GM10248 (cell line): ENCODE measurements around the gene PDCD2.
A peak's percentile ranks its signal among the peaks of the same experiment; 100 is the strongest.

Experiments used
- CTCF ChIA-PET: fragments of 300-600 bp; sonication (Branson Sonifier 250); formaldehyde crosslinking; extraction: SDS; loops from one replicate; lab custom pipeline; 2021; ENCODE audit warnings: antibody characterized with exemption; lab: Yijun Ruan, JAX
- POLR2A ChIA-PET: fragments of 350-650 bp; sonication (Branson Sonifier 250); formaldehyde crosslinking; extraction: SDS; loops from one replicate; lab custom pipeline; 2020; ENCODE audit warnings: antibody characterized with exemption; lab: Yijun Ruan, JAX
- DNase-seq: peaks from one replicate; pipeline ENCODE4 v3.0.0; 2012; ENCODE audit errors: extremely low spot score
- CTCF ChIP-seq: IDR thresholded peaks from 2 replicates; pipeline ENCODE4 v1.5.1; 2012; ENCODE audit warnings: mild to moderate bottlenecking, low read depth; ENCODE audit errors: extremely low read depth, missing control alignments, control extremely low read depth

Gene PDCD2

DNA sequence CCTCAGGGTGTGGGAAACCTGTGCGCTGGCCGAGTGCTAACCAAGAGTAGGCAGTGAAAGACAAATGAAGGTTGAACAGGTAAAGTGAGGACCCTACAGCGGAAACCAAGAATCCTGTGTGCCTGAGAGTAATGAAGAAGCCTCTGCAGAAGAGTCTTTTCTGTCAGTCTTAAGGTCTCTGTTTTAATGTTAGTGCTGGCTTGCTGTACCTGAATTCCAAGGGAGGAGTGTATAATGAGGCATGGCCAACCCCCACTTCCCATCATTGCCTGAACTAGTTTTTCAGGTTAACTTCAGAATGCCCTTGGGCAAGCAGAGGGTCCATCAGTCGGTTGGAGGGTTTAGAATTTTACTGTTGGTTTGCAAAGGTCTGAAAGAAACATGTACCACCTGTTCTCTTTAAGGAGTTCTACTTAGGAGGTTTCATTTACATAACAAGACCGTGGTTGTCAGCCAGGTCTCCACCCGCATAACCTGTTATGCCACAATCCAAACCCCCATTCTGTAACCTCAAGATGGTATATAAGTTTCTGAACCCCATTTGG is 589 bp upstream of the PDCD2 start:
- ChIA-PET CTCF (interaction anchor here (1.1 to 1.7 kb wide), 3 partner anchors 11 to 20 kb away, joined by 5 to 10 read pairs (median 7); no protein-coding TSS in a partner anchor), POLR2A (no interaction called here)
- no peak for TF ChIP-seq CTCF
- DNase-seq: no peak

- ChIA-PET POLR2A (interaction anchor here (1.0 kb wide), 1 partner anchor 28 kb away, joined by 3 read pairs; no protein-coding TSS in a partner anchor), CTCF (interaction anchor here (0.8 to 1.7 kb wide), 7 partner anchors 10 to 793 kb away, joined by 3 to 10 read pairs (median 4); no protein-coding TSS in a partner anchor)
- peak; percentile 15 for DNase-seq
- no peak for TF ChIP-seq CTCF
Observed at GRCh38 chr6:170583756-170584180, 669 bp downstream of the PDCD2 start.

DNA sequence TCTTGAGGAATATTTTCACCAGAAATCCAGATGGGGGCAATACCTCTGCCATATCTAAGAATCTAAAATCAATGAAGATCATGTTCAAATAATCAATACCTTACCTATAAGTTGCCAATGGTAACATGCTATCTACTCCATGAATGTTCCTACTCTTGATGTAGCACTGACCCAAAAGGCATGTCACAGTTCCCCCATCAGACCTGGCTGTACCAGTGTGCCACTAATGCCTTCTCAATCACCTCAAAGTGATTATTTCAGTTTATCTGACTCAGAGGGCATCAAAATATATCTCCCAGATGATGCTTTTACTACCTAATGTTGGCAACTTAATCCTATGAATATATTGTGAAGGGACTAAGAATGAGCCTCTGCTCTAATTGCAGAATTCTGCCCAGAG is 5.5 kb downstream of the PDCD2 start:
- no peak for DNase-seq
- no peak for TF ChIP-seq CTCF
- POLR2A ChIA-PET: no interaction called here
- CTCF ChIA-PET: interaction anchor here (1.4 kb wide), 1 partner anchor 11 kb away, joined by 5 read pairs; no protein-coding TSS in a partner anchor

GRCh38 chr6:170575250-170575649 is 9.2 kb downstream of the PDCD2 start:
- no peak for DNase-seq
- CTCF ChIA-PET: interaction anchor here (0.8 to 2.9 kb wide), 6 partner anchors 9 to 58 kb away, joined by 3 to 10 read pairs (median 4); partner anchors contain the start of gene PDCD2

GRCh38 chr6:170572704-170573466 is 11.6 kb downstream of the PDCD2 start:
- ChIA-PET POLR2A (no interaction called here), CTCF (interaction anchor here (1.1 to 2.9 kb wide), 4 partner anchors 11 to 21 kb away, joined by 3 to 10 read pairs (median 4); partner anchors contain the start of gene PDCD2)
- no peak for TF ChIP-seq CTCF
- DNase-seq: no peak

More at GRCh38 chr6:170575250-170575649, 9.2 kb downstream of the PDCD2 start:
- TF ChIP-seq CTCF: peak; percentile 30
- POLR2A ChIA-PET: no interaction called here

GRCh38 chr6:170564936-170565530 is 19.4 kb downstream of the PDCD2 start:
- ChIA-PET CTCF (interaction anchor here (1.0 kb wide), 1 partner anchor 19 kb away, joined by 7 read pairs; the partner anchor contains the start of gene PDCD2), POLR2A (no interaction called here)
- DNase-seq: no peak
- no peak for TF ChIP-seq CTCF
